ENCODE data around the gene IFIH1.

IFIH1 gene

GRCh38 chr2:162328424-162329157 is 10.1 kb upstream of the IFIH1 start:
- H3K4me3 ChIP-seq (ENCODE audit: low read depth in 1 of 2, low read length in 2 of 2): no peak overlapping the region
- no peaks in the 10 kb centered on the region for H3K9me3 ChIP-seq (ENCODE audit: low read length)
- H3K9ac ChIP-seq (ENCODE audit: low read length): no peak overlapping the region
- no peaks in the 10 kb centered on the region for H3K36me3 ChIP-seq (ENCODE audit: insufficient read depth, low read length)
- no peak overlapping the region for H3K27ac ChIP-seq (ENCODE audit: low read depth, low read length)
- no peaks in the 10 kb centered on the region for H3K27me3 ChIP-seq (ENCODE audit: control insufficient read depth in 1 of 2, insufficient read depth in 2 of 2, low read length in 2 of 2)
- no peaks in the 10 kb centered on the region for H3K4me1 ChIP-seq (ENCODE audit: insufficient read depth, low read length)

GRCh38 chr2:162327806-162328205 is 9.3 kb upstream of the IFIH1 start:
- H3K36me3 ChIP-seq (ENCODE audit: insufficient read depth, low read length): no peaks in the 10 kb centered on the region
- no peak overlapping the region for H3K27ac ChIP-seq (ENCODE audit: low read depth, low read length)
- no peaks in the 10 kb centered on the region for H3K27me3 ChIP-seq (ENCODE audit: control insufficient read depth in 1 of 2, insufficient read depth in 2 of 2, low read length in 2 of 2)

GRCh38 chr2:162327134-162327769 is 8.8 kb upstream of the IFIH1 start:
- H3K27ac ChIP-seq (ENCODE audit: low read depth, low read length): no peak overlapping the region
- H3K4me1 ChIP-seq (ENCODE audit: insufficient read depth, low read length): no peaks in the 10 kb centered on the region
- H3K9ac ChIP-seq (ENCODE audit: low read length): no peak overlapping the region
- H3K9me3 ChIP-seq (ENCODE audit: low read length): no peaks in the 10 kb centered on the region
- no peak overlapping the region for H3K4me3 ChIP-seq (ENCODE audit: low read depth in 1 of 2, low read length in 2 of 2)
- H3K27me3 ChIP-seq (ENCODE audit: control insufficient read depth in 1 of 2, insufficient read depth in 2 of 2, low read length in 2 of 2): no peaks in the 10 kb centered on the region
- no peaks in the 10 kb centered on the region for H3K36me3 ChIP-seq (ENCODE audit: insufficient read depth, low read length)

More at GRCh38 chr2:162327806-162328205, 9.3 kb upstream of the IFIH1 start:
- no peaks in the 10 kb centered on the region for H3K9me3 ChIP-seq (ENCODE audit: low read length)
- H3K4me3 ChIP-seq (ENCODE audit: low read depth in 1 of 2, low read length in 2 of 2): no peak overlapping the region
- no peaks in the 10 kb centered on the region for H3K4me1 ChIP-seq (ENCODE audit: insufficient read depth, low read length)
- no peak overlapping the region for H3K9ac ChIP-seq (ENCODE audit: low read length)

- Histone ChIP-seq H3K4me1 (ENCODE audit: insufficient read depth, low read length) (peaks cover 2% of the 10 kb centered on the region), H3K27ac (ENCODE audit: low read depth, low read length) (no peak overlapping the region), H3K4me3 (ENCODE audit: low read depth in 1 of 2, low read length in 2 of 2) (no peak overlapping the region), H3K9ac (ENCODE audit: low read length) (no peak overlapping the region), H3K36me3 (ENCODE audit: insufficient read depth, low read length) (no peaks in the 10 kb centered on the region), H3K27me3 (ENCODE audit: control insufficient read depth in 1 of 2, insufficient read depth in 2 of 2, low read length in 2 of 2) (no peaks in the 10 kb centered on the region), H3K9me3 (ENCODE audit: low read length) (no peaks in the 10 kb centered on the region)
These were observed 6.5 kb upstream of the IFIH1 start for GRCh38 chr2:162324953-162325352.

GRCh38 chr2:162320864-162321517 is 2.5 kb upstream of the IFIH1 start:
- H3K9ac ChIP-seq (ENCODE audit: low read length): no peak overlapping the region
- H3K4me1 ChIP-seq (ENCODE audit: insufficient read depth, low read length): peaks cover 22% of the 10 kb centered on the region
- no peaks in the 10 kb centered on the region for H3K36me3 ChIP-seq (ENCODE audit: insufficient read depth, low read length)
- H3K27me3 ChIP-seq (ENCODE audit: control insufficient read depth in 1 of 2, insufficient read depth in 2 of 2, low read length in 2 of 2): no peaks in the 10 kb centered on the region
- no peaks in the 10 kb centered on the region for H3K9me3 ChIP-seq (ENCODE audit: low read length)
- no peak overlapping the region for H3K27ac ChIP-seq (ENCODE audit: low read depth, low read length)
- H3K4me3 ChIP-seq (ENCODE audit: low read depth in 1 of 2, low read length in 2 of 2): no peak overlapping the region

- peak overlapping the region; percentile 78 for H3K9ac ChIP-seq (ENCODE audit: low read length)
These were observed 590 bp downstream of the IFIH1 start for GRCh38 chr2:162317861-162318327.

GRCh38 chr2:162317058-162317742 is 1.3 kb downstream of the IFIH1 start:
- no peaks in the 10 kb centered on the region for H3K9me3 ChIP-seq (ENCODE audit: low read length)
- H3K36me3 ChIP-seq (ENCODE audit: insufficient read depth, low read length): no peaks in the 10 kb centered on the region
- peak overlapping the region; percentile 78 for H3K9ac ChIP-seq (ENCODE audit: low read length)
- H3K4me1 ChIP-seq (ENCODE audit: insufficient read depth, low read length): peaks cover 23% of the 10 kb centered on the region
- peak overlapping the region; percentile 78 to 99 for H3K4me3 ChIP-seq (ENCODE audit: low read depth in 1 of 2, low read length in 2 of 2)
- H3K27ac ChIP-seq (ENCODE audit: low read depth, low read length): peak overlapping the region; percentile 35
- H3K27me3 ChIP-seq (ENCODE audit: control insufficient read depth in 1 of 2, insufficient read depth in 2 of 2, low read length in 2 of 2): no peaks in the 10 kb centered on the region

More at GRCh38 chr2:162317861-162318327, 590 bp downstream of the IFIH1 start:
- Histone ChIP-seq H3K9me3 (ENCODE audit: low read length) (no peaks in the 10 kb centered on the region), H3K27ac (ENCODE audit: low read depth, low read length) (peak overlapping the region; percentile 35), H3K4me1 (ENCODE audit: insufficient read depth, low read length) (peaks cover 23% of the 10 kb centered on the region), H3K4me3 (ENCODE audit: low read depth in 1 of 2, low read length in 2 of 2) (peak overlapping the region; percentile 78 to 99), H3K36me3 (ENCODE audit: insufficient read depth, low read length) (no peaks in the 10 kb centered on the region), H3K27me3 (ENCODE audit: control insufficient read depth in 1 of 2, insufficient read depth in 2 of 2, low read length in 2 of 2) (no peaks in the 10 kb centered on the region)

GRCh38 chr2:162316590-162316989 is 1.9 kb downstream of the IFIH1 start:
- H3K4me1 ChIP-seq (ENCODE audit: insufficient read depth, low read length): peaks cover 23% of the 10 kb centered on the region
- no peak overlapping the region for H3K27ac ChIP-seq (ENCODE audit: low read depth, low read length)
- no peak overlapping the region for H3K9ac ChIP-seq (ENCODE audit: low read length)
- no peaks in the 10 kb centered on the region for H3K36me3 ChIP-seq (ENCODE audit: insufficient read depth, low read length)
- no peaks in the 10 kb centered on the region for H3K9me3 ChIP-seq (ENCODE audit: low read length)
- H3K27me3 ChIP-seq (ENCODE audit: control insufficient read depth in 1 of 2, insufficient read depth in 2 of 2, low read length in 2 of 2): no peaks in the 10 kb centered on the region
- H3K4me3 ChIP-seq (ENCODE audit: low read depth in 1 of 2, low read length in 2 of 2): peak overlapping the region in 1 of 2 donors; percentile 99

- Histone ChIP-seq H3K9me3 (ENCODE audit: low read length) (no peaks in the 10 kb centered on the region), H3K9ac (ENCODE audit: low read length) (no peak overlapping the region), H3K4me3 (ENCODE audit: low read depth in 1 of 2, low read length in 2 of 2) (peak overlapping the region in 1 of 2 donors; percentile 99), H3K27me3 (ENCODE audit: control insufficient read depth in 1 of 2, insufficient read depth in 2 of 2, low read length in 2 of 2) (no peaks in the 10 kb centered on the region), H3K4me1 (ENCODE audit: insufficient read depth, low read length) (peaks cover 23% of the 10 kb centered on the region), H3K27ac (ENCODE audit: low read depth, low read length) (no peak overlapping the region), H3K36me3 (ENCODE audit: insufficient read depth, low read length) (no peaks in the 10 kb centered on the region)
These were observed 2.5 kb downstream of the IFIH1 start for GRCh38 chr2:162315938-162316337.

- Histone ChIP-seq H3K36me3 (ENCODE audit: insufficient read depth, low read length) (peaks cover 11% of the 10 kb centered on the region), H3K9me3 (ENCODE audit: low read length) (no peaks in the 10 kb centered on the region), H3K4me1 (ENCODE audit: insufficient read depth, low read length) (peaks cover 10% of the 10 kb centered on the region), H3K4me3 (ENCODE audit: low read depth in 1 of 2, low read length in 2 of 2) (no peak overlapping the region), H3K27ac (ENCODE audit: low read depth, low read length) (no peak overlapping the region), H3K27me3 (ENCODE audit: control insufficient read depth in 1 of 2, insufficient read depth in 2 of 2, low read length in 2 of 2) (no peaks in the 10 kb centered on the region), H3K9ac (ENCODE audit: low read length) (no peak overlapping the region)
These were observed 5.6 kb downstream of the IFIH1 start for GRCh38 chr2:162312853-162313252.

All from muscle layer of colon (tissue), 2 donors.